Measurements from ENCODE around the gene OSR1. TPM values are rescaled to one million over a fixed set of nuclear protein-coding genes. Genes with fewer than 3 reads are reported as not detected.
A peak's percentile ranks its signal among the peaks of the same experiment; 100 is the strongest.
"Not testable (repeated sequence)": the region's sequence is repeated elsewhere in the genome, so short reads cannot be mapped to it uniquely, and the experiment has no call there.

Gene OSR1

DNA sequence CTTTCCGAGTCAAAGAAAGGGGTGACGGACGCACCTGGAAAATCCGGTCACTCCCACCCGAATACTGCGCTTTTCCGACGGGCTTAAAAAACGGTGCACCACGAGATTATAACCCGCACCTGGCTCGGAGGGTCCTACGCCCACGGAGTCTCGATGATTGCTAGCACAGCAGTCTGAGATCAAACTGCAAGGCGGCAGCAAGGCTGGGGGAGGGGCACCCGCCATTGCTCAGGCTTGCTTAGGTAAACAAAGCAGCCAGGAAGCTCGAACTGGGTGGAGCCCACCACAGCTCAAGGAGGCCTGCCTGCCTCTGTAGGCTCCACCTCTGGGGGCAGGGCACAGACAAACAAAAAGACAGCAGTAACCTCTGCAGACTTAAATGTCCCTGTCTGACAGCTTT, 52.4 kb downstream of the OSR1 start:
- not testable (repeated sequence) for H2BK15ac ChIP-seq (ENCODE audit: low read length); H3K4me1 ChIP-seq (ENCODE audit: control insufficient read depth in 2 of 2, insufficient read depth in 1 of 2, low read depth in 1 of 2, low read length in 2 of 2); H3K9me3 ChIP-seq (replicated peaks in 1 of 2; ENCODE audit: control insufficient read depth in 2 of 2, insufficient read depth in 1 of 2, low read depth in 1 of 2, low read length in 2 of 2); H3K4me2 ChIP-seq (ENCODE audit: insufficient read depth, low read length, poor library complexity, severe bottlenecking); H3K36me3 ChIP-seq (replicated peaks in 1 of 2; ENCODE audit: control insufficient read depth in 2 of 2, insufficient read depth in 2 of 2, low read length in 2 of 2); DNase-seq (ENCODE audit: low spot score); H4K8ac ChIP-seq (ENCODE audit: low read depth, low read length); H3K4me3 ChIP-seq (ENCODE audit: low read length in 2 of 2); H3K79me1 ChIP-seq (ENCODE audit: low read depth, low read length); H3K18ac ChIP-seq (ENCODE audit: low read length); H3K27ac ChIP-seq (replicated peaks; ENCODE audit: low read length); H4K91ac ChIP-seq (ENCODE audit: low read depth, low read length, poor library complexity); H2AK5ac ChIP-seq (ENCODE audit: low read depth, low read length); H2BK120ac ChIP-seq (ENCODE audit: low read depth, low read length); H3K14ac ChIP-seq (ENCODE audit: low read length); H3K4ac ChIP-seq (ENCODE audit: low read length); H3K27me3 ChIP-seq (ENCODE audit: control insufficient read depth in 3 of 3, insufficient read depth in 3 of 3, low read depth in 1 of 3, low read length in 3 of 3); H3K9ac ChIP-seq (ENCODE audit: low read depth, low read length, poor library complexity); H2BK12ac ChIP-seq (ENCODE audit: low read length); H2BK5ac ChIP-seq (ENCODE audit: low read length); H3K23ac ChIP-seq (ENCODE audit: low read depth, low read length, poor library complexity)
- no CpG with 5 or more reads among the region's 18 CpGs for WGBS, 2 donors (ENCODE audit: extremely low coverage in 2 of 2, insufficient read length in 2 of 2, insufficient replicate concordance in 1 of 2)
- peak overlapping the region; percentile 53 for H2AFZ ChIP-seq (ENCODE audit: low read length)

DNA sequence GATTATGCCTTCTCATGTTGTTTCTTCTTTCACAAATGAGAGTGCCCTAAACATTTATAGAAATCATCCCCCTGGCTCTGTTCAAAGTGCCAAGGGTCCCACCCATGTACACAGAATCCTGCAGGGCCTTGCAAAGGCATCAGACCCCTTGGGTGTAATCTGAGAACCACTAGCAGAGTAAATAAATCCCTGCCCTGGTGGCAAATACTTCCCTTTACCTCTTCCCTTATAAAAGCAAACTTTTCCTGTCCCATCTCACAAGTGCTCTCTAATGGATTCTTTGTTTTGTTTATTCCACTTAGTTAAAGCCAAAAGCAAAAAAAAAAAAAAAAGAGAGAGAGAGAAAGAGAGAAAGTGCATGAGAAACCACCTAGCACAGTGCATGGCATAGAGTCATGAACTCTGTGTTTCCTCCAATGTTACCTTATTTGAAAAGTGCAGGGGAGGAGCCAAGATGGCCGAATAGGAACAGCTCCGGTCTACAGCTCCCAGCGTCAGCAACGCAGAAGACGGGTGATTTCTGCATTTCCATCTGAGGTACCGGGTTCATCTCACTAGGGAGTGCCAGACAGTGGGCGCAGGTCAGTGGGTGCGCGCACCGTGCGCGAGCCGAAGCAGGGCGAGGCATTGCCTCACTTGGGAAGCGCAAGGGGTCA, 52.9 kb downstream of the OSR1 start:
- not testable (repeated sequence) for H2BK15ac ChIP-seq (ENCODE audit: low read length); H3K14ac ChIP-seq (ENCODE audit: low read length); H3K27me3 ChIP-seq (ENCODE audit: control insufficient read depth in 3 of 3, insufficient read depth in 3 of 3, low read depth in 1 of 3, low read length in 3 of 3); H3K9ac ChIP-seq (ENCODE audit: low read depth, low read length, poor library complexity); DNase-seq (ENCODE audit: low spot score); H3K27ac ChIP-seq (replicated peaks; ENCODE audit: low read length); H4K91ac ChIP-seq (ENCODE audit: low read depth, low read length, poor library complexity); H3K79me1 ChIP-seq (ENCODE audit: low read depth, low read length); H3K18ac ChIP-seq (ENCODE audit: low read length); H3K4me2 ChIP-seq (ENCODE audit: insufficient read depth, low read length, poor library complexity, severe bottlenecking); H3K36me3 ChIP-seq (replicated peaks in 1 of 2; ENCODE audit: control insufficient read depth in 2 of 2, insufficient read depth in 2 of 2, low read length in 2 of 2); H4K8ac ChIP-seq (ENCODE audit: low read depth, low read length); H3K4me1 ChIP-seq (ENCODE audit: control insufficient read depth in 2 of 2, insufficient read depth in 1 of 2, low read depth in 1 of 2, low read length in 2 of 2); H2BK5ac ChIP-seq (ENCODE audit: low read length); H2BK12ac ChIP-seq (ENCODE audit: low read length); H3K23ac ChIP-seq (ENCODE audit: low read depth, low read length, poor library complexity); H2BK120ac ChIP-seq (ENCODE audit: low read depth, low read length); H3K9me3 ChIP-seq (replicated peaks in 1 of 2; ENCODE audit: control insufficient read depth in 2 of 2, insufficient read depth in 1 of 2, low read depth in 1 of 2, low read length in 2 of 2); H3K4me3 ChIP-seq (ENCODE audit: low read length in 2 of 2); H3K4ac ChIP-seq (ENCODE audit: low read length); H2AK5ac ChIP-seq (ENCODE audit: low read depth, low read length)
- peak overlapping the region; percentile 53 for H2AFZ ChIP-seq (ENCODE audit: low read length)
- WGBS, 2 donors (ENCODE audit: extremely low coverage in 2 of 2, insufficient read length in 2 of 2, insufficient replicate concordance in 1 of 2) = no CpG with 5 or more reads among the region's 15 CpGs

DNA sequence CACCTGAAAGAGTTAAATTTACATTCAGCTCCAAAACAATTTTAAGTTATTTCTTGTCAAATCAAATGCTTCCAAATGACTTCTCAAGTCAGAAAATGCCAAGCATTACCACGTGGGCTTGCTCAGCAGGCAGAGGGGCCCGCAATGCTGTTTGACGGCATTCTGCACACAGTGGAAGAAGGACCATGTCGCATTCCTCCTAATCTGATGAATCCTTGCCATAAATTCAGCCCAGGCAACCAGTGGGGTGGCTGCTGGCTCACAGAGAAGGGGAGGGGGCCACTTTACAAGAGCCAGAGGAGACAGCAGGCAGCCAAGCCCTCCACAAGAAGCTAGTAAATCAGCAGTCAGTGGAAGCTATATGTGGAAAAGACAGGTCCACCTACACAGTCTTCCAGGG, 56.7 kb downstream of the OSR1 start:
- H2BK15ac ChIP-seq (ENCODE audit: low read length) = no peak overlapping the region
- no peak overlapping the region for H2AK5ac ChIP-seq (ENCODE audit: low read depth, low read length)
- no peak overlapping the region for H4K8ac ChIP-seq (ENCODE audit: low read depth, low read length)
- peaks cover 0 to 3% of the 10 kb centered on the region in 2 donors for H3K4me1 ChIP-seq (ENCODE audit: control insufficient read depth in 2 of 2, insufficient read depth in 1 of 2, low read depth in 1 of 2, low read length in 2 of 2)
- H3K27me3 ChIP-seq (ENCODE audit: control insufficient read depth in 3 of 3, insufficient read depth in 3 of 3, low read depth in 1 of 3, low read length in 3 of 3) = no peaks in the 10 kb centered on the region
- H3K27ac ChIP-seq (replicated peaks; ENCODE audit: low read length) = no peak overlapping the region
- WGBS, 2 donors (ENCODE audit: extremely low coverage in 2 of 2, insufficient read length in 2 of 2, insufficient replicate concordance in 1 of 2) = no CpG with 5 or more reads among the region's 4 CpGs
- no peak overlapping the region for H4K91ac ChIP-seq (ENCODE audit: low read depth, low read length, poor library complexity)
- H3K4me3 ChIP-seq (ENCODE audit: low read length in 2 of 2) = no peak overlapping the region
- no peak overlapping the region for H2BK120ac ChIP-seq (ENCODE audit: low read depth, low read length)
- no peaks in the 10 kb centered on the region for H3K79me1 ChIP-seq (ENCODE audit: low read depth, low read length)
- no peak overlapping the region for H3K14ac ChIP-seq (ENCODE audit: low read length)
- H3K9ac ChIP-seq (ENCODE audit: low read depth, low read length, poor library complexity) = no peak overlapping the region
- H2BK12ac ChIP-seq (ENCODE audit: low read length) = no peak overlapping the region
- no peak overlapping the region for H2BK5ac ChIP-seq (ENCODE audit: low read length)
- H3K36me3 ChIP-seq (replicated peaks in 1 of 2; ENCODE audit: control insufficient read depth in 2 of 2, insufficient read depth in 2 of 2, low read length in 2 of 2) = no peaks in the 10 kb centered on the region
- no peak overlapping the region for H3K4ac ChIP-seq (ENCODE audit: low read length)
- no peak overlapping the region for H3K23ac ChIP-seq (ENCODE audit: low read depth, low read length, poor library complexity)
- DNase-seq (ENCODE audit: low spot score) = no peak
- H2AFZ ChIP-seq (ENCODE audit: low read length) = no peak overlapping the region
- H3K9me3 ChIP-seq (replicated peaks in 1 of 2; ENCODE audit: control insufficient read depth in 2 of 2, insufficient read depth in 1 of 2, low read depth in 1 of 2, low read length in 2 of 2) = no peaks in the 10 kb centered on the region
- no peak overlapping the region for H3K18ac ChIP-seq (ENCODE audit: low read length)
- no peak overlapping the region for H3K4me2 ChIP-seq (ENCODE audit: insufficient read depth, low read length, poor library complexity, severe bottlenecking)

Small RNAs within 50 kb of the gene (small RNA-seq; reads per million reads assigned to genes)
- not detected for gene MIR4757 (ENCODE audit: insufficient read depth)

Measured in neuronal stem cell (in vitro differentiated cells).